ENCODE data around the gene FLNC.

FLNC gene

GRCh38 chr7:128804484-128804883 lies 25.7 kb upstream of the FLNC start:
- no peak for DNase-seq (ENCODE audit: low spot score)

- DNase-seq (ENCODE audit: low spot score) = no peak
Measured at GRCh38 chr7:128805225-128805624, 25.0 kb upstream of the FLNC start.

DNA sequence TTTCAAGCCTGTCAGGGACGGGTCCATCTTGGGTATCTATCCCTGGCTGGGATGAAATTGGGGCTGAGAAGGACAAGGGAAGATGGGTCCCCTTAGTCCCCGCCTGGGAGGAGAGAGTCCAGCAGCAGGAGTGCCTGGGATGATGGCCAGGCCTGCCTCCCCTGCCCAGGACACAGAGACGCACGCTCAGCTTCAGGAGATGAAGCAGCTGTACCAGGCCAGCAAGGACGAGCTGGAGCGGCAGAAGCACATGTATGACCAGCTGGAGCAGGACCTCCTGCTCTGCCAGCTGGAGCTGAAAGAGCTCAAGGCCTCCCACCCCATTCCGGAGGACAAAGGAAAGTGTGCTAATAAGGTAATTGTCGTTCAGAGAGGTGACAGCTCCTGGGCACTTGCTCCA lies 23.0 kb upstream of the FLNC start:
- DNase-seq (ENCODE audit: low spot score) = no peak

GRCh38 chr7:128809363-128809762 lies 20.8 kb upstream of the FLNC start:
- DNase-seq (ENCODE audit: low spot score) = no peak

GRCh38 chr7:128810473-128810872 lies 19.7 kb upstream of the FLNC start:
- no peak for DNase-seq (ENCODE audit: low spot score)

DNA sequence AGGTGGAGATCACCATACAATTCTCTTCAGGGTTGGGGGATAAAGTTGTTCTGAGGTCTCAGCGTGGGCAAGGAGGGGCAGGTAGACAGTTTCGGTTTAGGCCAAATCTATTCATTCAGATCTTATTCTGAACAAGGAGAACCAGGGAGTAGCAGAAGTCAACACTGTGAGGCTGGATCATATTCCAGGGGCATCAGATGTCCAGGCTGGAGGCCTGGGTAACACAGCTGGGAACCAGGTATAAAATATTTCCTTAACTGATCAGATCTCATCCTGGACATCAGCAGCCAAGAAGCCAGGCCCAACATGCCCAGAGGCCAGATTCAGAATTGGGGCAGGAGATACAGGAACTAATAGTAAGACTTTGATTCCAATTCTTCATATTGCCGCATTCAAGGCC lies 19.2 kb upstream of the FLNC start:
- no peak for DNase-seq (ENCODE audit: low spot score)

- DNase-seq (ENCODE audit: low spot score) = no peak
Measured at GRCh38 chr7:128811631-128812430, 18.4 kb upstream of the FLNC start.

- DNase-seq (ENCODE audit: low spot score) = no peak
Measured at GRCh38 chr7:128812514-128813168, 17.6 kb upstream of the FLNC start.

GRCh38 chr7:128814499-128814898 lies 15.7 kb upstream of the FLNC start:
- no peak for DNase-seq (ENCODE audit: low spot score)

DNA sequence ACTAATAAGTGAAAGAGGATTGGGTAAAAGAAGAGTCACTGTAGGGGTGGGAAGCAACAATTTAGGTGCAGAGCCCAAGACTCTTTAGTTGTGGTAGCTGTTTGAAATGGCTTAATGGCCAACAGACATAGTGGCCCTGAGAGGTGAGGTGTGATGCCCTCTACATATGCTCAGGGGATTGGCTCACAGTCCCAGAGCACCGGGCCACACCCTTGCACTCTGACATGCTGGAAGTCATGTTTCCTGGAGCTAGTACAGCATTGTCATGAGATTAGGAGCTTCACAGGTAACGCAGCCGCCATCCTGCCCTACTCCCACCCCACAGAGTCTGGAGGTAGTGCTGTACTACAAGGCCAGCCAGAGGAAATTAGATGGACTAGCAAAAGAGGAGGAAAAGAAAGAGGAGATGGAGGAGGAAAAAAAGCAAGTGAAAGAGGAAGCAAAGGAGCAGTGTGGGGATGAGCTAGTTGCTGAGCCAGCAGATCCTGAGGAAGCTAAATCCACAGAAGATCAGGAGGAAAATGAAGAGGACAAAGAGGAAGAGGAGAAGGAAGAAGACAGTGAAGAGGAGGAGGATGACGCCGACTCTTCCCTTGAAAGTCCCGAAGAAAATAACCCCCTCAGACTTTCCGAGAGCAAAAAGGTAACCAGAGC lies 14.8 kb upstream of the FLNC start:
- no peak for DNase-seq (ENCODE audit: low spot score)

- no peak for DNase-seq (ENCODE audit: low spot score)
Measured at GRCh38 chr7:128818694-128819093, 11.5 kb upstream of the FLNC start.

- DNase-seq (ENCODE audit: low spot score) = no peak
Measured at GRCh38 chr7:128821724-128822123, 8.5 kb upstream of the FLNC start.

- DNase-seq (ENCODE audit: low spot score) = no peak
Measured at GRCh38 chr7:128826512-128826911, 3.7 kb upstream of the FLNC start.

DNA sequence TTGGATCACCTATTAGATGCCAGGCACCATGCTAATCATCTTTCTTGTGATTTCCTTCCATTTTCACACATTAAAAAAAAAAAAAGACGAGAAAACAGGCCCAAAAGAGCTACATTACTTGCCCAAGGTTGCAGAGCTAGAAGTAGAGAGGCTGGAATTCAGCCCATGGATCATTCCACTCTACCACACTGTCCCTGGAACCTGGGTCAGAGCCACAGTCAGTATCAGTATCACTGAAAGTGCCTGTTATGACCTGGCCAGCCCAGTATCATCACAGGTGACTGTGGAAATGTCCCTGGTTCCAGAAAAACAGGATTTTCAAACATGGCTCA lies 3.3 kb upstream of the FLNC start:
- no peak for DNase-seq (ENCODE audit: low spot score)

DNA sequence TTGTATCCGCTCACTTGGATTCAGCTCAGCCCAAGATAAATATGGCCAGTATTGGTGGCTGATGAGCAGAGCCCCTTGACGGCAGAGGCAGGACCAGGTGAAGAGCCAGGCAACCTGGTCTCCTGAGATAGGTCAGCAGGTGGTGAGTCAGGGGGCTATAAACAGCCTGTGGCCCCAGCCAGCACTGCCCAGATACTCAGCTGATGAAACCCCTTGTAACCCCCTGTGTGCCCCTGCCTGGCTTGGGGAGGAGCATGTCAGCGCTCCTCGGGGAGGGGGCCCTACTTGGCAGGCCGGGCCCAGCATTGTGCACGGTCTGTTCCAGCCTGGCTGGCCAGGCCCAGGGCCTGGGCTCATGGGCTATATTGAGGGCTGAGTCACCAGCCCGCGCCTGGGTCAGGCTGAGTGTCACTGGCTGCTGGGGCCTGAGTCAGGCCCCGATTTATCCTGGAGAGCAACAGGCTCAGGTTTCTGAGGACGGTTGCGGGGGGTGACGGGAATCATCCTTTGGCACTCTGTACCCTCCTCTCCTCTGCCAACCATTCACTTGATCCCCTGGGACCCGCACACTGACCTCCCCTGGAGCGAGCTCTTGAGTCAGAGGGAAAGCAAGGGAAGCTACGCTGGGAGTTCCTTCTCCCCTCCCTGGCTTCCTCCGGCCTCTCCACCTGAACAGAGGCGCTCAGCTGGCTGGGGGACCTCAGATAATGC lies 2.8 kb upstream of the FLNC start:
- peak; percentile 63 for DNase-seq (ENCODE audit: low spot score)

- peak; percentile 30 for DNase-seq (ENCODE audit: low spot score)
Measured at GRCh38 chr7:128827971-128828711, 2.1 kb upstream of the FLNC start.

DNA sequence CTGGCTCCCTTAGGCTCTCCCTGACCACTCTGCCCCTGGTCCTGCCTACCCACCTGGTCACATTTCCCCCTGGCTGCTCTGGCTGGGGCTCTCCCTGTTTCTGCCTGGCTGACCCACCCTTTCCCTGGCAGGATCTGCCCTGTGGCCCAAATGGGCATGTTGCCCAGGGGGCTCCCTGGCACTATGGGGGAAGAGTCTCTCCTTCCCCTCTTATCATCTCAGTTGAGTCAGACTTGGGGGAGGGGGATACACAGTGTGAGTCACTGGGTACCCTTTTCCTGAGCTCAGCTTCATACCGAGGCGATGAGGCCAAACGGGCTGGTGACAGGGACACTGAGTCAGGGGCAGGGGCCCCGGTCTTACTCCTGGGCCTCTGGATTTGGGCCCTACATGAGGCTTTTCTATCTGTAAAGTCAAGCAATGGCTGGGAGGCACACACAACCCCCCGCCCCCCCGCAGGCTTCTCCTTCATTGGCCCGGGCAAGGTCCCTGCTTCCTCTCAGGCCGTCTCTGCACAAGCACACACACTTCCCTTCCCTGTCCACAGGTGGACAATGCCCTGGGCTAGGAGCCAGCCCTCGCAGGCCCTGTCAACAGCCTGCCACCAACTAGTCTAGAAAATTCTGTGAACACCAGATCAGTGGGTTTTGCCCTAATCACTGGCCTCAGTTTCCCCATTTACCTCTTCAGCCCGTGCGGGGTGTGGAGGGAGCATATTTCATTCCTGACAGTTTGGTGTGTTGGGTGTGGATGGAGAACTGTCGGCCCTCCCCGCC lies 627 bp upstream of the FLNC start:
- DNase-seq (ENCODE audit: low spot score) = peak; percentile 85

- peak; percentile 26 for DNase-seq (ENCODE audit: low spot score)
Measured at GRCh38 chr7:128831178-128831993, 1.2 kb downstream of the FLNC start.

GRCh38 chr7:128831994-128832879 lies 2.0 kb downstream of the FLNC start:
- no peak for DNase-seq (ENCODE audit: low spot score)

DNA sequence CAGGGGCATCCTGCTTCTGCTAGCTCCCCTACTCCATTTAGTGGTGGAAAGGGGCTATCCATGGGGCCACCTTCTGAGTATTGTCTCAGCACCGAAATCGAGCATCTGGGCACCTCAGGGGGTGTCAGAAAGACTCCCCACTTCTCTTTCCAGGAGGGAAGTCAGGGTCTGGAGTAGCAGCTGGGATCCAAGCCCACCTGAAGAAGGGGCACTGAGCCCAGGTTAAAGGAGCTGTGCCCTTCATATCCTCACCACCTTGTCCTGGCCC lies 2.6 kb downstream of the FLNC start:
- no peak for DNase-seq (ENCODE audit: low spot score)

Data from kidney tubule cell (primary cell).